SK-N-SH (cell line): Measurements from ENCODE around the gene TOGARAM2.

Source experiments
- POLR2AphosphoS5 ChIP-seq: IDR thresholded peaks from 2 replicates; pipeline ENCODE4 v1.6.1; 2012; ENCODE audit warnings: low read depth, low read length
- RAD21 ChIP-seq: IDR thresholded peaks from 2 replicates; pipeline ENCODE4 v1.6.1; 2012; ENCODE audit warnings: mild to moderate bottlenecking, low read length
- SMC3 ChIP-seq: IDR thresholded peaks from 2 replicates; pipeline ENCODE4 v1.6.1; 2012; ENCODE audit warnings: low read depth, low read length, improper control_type of control experiment
- YY1 ChIP-seq: IDR thresholded peaks from 2 replicates; pipeline ENCODE4 v1.4.0; 2012; ENCODE audit warnings: low read depth, mild to moderate bottlenecking
- TF ChIP-seq, protein P1 (sequence below): fragments of 150-350 bp; IDR thresholded peaks from 2 replicates; pipeline ENCODE4 v1.6.1; 2016; ENCODE audit warnings: mild to moderate bottlenecking, low read depth, low read length
- TF ChIP-seq, protein P2 (sequence below): fragments of 200-600 bp; sonication (generic); IDR thresholded peaks from 2 replicates; pipeline ENCODE4 v1.6.1; 2017; ENCODE audit warnings: antibody characterized with exemption, mild to moderate bottlenecking, moderate library complexity
- TF ChIP-seq, protein P3 (sequence below): IDR thresholded peaks from 2 replicates; pipeline ENCODE4 v1.4.0; 2012; ENCODE audit warnings: low read depth, borderline replicate concordance
- TF ChIP-seq, protein P4 (sequence below): IDR thresholded peaks from 2 replicates; pipeline ENCODE4 v1.6.1; 2012; ENCODE audit warnings: mild to moderate bottlenecking, low read depth, low read length, moderate library complexity
- TF ChIP-seq, protein P5 (sequence below): IDR thresholded peaks from 2 replicates; pipeline ENCODE4 v1.4.0; 2012; ENCODE audit warnings: low read depth

DNA sequence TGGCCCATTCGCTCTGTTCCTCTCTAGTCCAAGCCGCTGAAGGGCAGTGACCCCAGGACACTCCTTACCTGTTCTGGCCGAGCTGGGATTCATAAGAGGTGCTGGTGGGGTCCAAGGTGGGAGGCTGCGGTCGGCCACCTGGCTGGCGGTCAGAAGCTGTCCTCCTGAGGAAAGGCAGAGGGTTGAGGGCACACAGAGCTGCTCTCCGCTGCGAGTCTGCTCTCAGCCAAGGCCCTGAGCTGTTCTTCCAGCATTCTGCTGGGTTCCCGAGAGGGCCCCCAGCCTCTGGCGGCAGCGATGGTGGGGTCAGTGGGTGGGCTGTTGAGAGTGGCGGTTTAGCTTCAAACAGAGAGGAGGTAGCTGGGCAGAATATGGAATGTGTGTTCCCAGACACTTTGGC, 89.4 kb downstream of the TOGARAM2 start:
- TF ChIP-seq, protein P1, sequence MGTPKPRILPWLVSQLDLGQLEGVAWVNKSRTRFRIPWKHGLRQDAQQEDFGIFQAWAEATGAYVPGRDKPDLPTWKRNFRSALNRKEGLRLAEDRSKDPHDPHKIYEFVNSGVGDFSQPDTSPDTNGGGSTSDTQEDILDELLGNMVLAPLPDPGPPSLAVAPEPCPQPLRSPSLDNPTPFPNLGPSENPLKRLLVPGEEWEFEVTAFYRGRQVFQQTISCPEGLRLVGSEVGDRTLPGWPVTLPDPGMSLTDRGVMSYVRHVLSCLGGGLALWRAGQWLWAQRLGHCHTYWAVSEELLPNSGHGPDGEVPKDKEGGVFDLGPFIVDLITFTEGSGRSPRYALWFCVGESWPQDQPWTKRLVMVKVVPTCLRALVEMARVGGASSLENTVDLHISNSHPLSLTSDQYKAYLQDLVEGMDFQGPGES: no peak
- TF ChIP-seq, protein P2, sequence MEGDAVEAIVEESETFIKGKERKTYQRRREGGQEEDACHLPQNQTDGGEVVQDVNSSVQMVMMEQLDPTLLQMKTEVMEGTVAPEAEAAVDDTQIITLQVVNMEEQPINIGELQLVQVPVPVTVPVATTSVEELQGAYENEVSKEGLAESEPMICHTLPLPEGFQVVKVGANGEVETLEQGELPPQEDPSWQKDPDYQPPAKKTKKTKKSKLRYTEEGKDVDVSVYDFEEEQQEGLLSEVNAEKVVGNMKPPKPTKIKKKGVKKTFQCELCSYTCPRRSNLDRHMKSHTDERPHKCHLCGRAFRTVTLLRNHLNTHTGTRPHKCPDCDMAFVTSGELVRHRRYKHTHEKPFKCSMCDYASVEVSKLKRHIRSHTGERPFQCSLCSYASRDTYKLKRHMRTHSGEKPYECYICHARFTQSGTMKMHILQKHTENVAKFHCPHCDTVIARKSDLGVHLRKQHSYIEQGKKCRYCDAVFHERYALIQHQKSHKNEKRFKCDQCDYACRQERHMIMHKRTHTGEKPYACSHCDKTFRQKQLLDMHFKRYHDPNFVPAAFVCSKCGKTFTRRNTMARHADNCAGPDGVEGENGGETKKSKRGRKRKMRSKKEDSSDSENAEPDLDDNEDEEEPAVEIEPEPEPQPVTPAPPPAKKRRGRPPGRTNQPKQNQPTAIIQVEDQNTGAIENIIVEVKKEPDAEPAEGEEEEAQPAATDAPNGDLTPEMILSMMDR: no peak
- TF ChIP-seq SMC3 (no peak), POLR2AphosphoS5 (no peak), YY1 (no peak), RAD21 (no peak)
- TF ChIP-seq, protein P3, sequence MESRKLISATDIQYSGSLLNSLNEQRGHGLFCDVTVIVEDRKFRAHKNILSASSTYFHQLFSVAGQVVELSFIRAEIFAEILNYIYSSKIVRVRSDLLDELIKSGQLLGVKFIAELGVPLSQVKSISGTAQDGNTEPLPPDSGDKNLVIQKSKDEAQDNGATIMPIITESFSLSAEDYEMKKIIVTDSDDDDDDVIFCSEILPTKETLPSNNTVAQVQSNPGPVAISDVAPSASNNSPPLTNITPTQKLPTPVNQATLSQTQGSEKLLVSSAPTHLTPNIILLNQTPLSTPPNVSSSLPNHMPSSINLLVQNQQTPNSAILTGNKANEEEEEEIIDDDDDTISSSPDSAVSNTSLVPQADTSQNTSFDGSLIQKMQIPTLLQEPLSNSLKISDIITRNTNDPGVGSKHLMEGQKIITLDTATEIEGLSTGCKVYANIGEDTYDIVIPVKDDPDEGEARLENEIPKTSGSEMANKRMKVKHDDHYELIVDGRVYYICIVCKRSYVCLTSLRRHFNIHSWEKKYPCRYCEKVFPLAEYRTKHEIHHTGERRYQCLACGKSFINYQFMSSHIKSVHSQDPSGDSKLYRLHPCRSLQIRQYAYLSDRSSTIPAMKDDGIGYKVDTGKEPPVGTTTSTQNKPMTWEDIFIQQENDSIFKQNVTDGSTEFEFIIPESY: no peak
- TF ChIP-seq, protein P4, sequence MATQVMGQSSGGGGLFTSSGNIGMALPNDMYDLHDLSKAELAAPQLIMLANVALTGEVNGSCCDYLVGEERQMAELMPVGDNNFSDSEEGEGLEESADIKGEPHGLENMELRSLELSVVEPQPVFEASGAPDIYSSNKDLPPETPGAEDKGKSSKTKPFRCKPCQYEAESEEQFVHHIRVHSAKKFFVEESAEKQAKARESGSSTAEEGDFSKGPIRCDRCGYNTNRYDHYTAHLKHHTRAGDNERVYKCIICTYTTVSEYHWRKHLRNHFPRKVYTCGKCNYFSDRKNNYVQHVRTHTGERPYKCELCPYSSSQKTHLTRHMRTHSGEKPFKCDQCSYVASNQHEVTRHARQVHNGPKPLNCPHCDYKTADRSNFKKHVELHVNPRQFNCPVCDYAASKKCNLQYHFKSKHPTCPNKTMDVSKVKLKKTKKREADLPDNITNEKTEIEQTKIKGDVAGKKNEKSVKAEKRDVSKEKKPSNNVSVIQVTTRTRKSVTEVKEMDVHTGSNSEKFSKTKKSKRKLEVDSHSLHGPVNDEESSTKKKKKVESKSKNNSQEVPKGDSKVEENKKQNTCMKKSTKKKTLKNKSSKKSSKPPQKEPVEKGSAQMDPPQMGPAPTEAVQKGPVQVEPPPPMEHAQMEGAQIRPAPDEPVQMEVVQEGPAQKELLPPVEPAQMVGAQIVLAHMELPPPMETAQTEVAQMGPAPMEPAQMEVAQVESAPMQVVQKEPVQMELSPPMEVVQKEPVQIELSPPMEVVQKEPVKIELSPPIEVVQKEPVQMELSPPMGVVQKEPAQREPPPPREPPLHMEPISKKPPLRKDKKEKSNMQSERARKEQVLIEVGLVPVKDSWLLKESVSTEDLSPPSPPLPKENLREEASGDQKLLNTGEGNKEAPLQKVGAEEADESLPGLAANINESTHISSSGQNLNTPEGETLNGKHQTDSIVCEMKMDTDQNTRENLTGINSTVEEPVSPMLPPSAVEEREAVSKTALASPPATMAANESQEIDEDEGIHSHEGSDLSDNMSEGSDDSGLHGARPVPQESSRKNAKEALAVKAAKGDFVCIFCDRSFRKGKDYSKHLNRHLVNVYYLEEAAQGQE: no peak
- TF ChIP-seq, protein P5, sequence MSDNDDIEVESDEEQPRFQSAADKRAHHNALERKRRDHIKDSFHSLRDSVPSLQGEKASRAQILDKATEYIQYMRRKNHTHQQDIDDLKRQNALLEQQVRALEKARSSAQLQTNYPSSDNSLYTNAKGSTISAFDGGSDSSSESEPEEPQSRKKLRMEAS: no peak
